Left renal cortex interstitium (tissue), 4 donors: Measurements from ENCODE around the gene APOB. TPM values are rescaled to one million over a fixed set of nuclear protein-coding genes. Genes with fewer than 3 reads are reported as not detected.

Experiments used
- DNase-seq, 4 donors: peaks; one replicate each; pipeline ENCODE4 v3.0.0-alpha.2; 2013; ENCODE audit warnings: low read depth in 4 of 4, low spot score in 2 of 4, missing footprints in 1 of 4
- polyA plus RNA-seq, 4 donors: library from polyadenylated mRNA; unstranded; fragments of 120-200 nt; gene quantifications; one replicate each; pipeline ENCODE4 v1.2.1, GENCODE V29; 2013; ENCODE audit not compliant: insufficient read length in 4 of 4

APOB gene
- polyA plus RNA-seq, 4 donors = 0.64 to 14.2 (median 1.8) TPM

DNA sequence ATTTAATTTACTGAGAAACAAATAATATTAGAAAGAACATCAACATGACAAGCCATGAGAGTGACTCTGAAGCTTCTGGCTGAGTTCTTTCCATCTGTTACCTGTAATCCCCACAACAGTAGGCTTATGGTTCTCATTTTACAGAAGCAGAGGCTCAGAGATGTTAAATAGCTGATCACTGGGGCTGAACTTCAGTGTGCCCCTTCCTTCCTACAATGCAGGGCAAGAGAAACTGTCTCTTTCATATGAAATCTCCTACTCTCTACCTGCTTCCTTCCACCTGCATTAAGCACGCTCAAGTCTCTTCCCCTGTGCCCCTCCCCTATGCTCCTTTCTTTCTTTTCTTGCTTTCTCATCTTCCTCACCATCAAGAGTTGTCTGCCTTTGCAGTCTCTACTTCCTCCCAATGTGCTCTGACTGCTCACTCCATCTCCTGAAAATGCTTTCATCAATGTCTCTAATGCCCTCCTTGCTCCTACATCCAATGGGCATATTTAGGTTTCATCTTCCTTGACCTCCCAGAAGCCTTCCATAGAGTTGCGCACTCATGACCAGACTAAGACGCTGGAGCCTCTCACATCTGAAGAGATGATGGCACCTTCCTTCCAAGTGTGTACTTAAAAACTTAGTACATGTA, 23.7 kb downstream of the APOB start:
- no peak for DNase-seq

DNA sequence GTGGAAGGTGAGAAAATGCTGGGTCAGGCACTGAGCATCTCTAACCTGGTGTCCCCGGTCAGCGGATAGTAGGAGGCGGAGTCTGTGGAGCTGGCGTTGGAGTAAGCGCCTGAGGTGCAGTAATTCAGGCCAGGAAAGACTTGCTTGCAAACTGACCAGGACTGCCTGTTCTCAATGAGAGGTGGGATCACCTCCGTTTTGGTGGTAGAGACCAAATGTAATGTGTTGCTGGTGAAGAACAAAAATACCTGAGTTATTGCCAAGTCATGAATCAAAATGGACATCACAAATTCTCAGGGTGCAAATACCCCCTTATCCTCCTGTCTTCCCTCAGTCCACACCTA, 24.2 kb downstream of the APOB start:
- DNase-seq = no peak

DNA sequence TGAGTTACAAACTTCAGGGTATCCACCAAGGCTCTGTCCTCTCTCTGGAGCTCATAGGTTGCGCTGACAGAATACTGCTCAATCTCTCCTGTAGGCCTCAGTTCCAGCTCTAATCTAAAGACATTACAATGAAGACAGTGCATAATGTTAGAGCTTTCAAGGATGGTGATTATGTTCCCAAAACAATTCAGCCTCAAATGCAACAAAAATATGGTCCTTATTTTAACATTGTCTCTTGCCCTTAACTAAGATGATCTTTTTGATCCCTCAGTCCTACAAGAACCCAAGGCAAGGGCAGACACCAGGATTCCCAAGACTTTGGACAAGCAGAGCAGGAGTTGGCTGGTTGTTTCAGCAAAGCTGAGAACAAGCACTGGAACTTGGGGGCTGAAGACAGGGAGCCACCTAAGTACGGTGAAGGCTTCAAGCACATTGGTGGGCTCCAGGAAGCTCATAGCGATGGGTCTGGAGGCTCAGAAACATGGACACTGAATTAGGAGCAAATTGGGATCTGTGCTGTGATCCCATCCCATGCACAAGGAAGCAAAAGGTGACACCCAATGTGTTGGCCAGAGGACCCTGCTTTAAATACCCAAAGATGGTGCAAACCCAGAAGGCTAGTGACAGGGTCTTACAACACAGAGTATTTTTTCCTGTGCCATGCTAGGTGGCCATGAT, 24.7 kb downstream of the APOB start:
- no peak for DNase-seq

DNA sequence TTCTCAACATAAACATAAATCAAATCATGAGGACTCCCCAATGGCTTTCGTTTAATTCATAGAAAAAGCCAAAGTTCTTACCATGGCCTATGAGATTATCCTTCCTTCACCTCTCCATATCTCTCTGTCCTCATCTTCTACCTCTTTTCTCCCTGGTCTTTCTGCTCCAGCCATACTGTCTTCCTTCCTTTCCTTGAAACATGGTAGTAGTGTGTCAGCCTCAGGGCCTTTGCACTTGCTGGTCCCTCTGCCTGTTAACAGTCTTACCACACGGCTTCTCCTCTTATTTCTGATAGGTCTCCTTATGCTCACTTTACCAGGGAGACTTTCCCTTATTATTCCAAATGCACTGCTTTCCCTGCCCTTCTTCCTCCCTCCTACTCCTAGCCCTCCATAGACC, 25.6 kb downstream of the APOB start:
- DNase-seq = no peak

DNA sequence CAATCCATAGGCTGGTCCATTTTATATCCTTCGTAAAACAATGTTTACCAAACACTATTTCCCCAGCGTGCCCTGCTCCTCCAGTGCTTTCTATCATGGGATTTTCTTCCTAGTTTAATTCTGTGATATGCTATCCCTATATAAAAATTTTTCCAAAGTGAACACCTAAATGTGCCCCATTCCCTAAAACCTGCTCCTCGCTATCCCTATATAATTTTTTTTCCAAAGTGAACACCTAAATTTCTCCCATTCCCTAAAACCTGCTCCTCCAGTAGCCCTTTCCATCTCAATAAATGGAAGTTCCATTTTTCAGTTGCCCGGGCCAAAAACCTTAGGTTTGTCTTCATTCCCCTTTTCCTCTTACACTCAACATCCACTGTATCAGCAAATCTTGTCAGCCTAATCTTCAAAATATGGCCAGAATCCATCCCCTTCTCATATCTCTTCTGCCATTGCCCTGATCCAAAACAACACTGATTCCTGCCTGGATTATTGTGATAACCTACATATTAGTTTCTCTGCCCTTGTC, 26.1 kb downstream of the APOB start:
- DNase-seq = no peak

DNA sequence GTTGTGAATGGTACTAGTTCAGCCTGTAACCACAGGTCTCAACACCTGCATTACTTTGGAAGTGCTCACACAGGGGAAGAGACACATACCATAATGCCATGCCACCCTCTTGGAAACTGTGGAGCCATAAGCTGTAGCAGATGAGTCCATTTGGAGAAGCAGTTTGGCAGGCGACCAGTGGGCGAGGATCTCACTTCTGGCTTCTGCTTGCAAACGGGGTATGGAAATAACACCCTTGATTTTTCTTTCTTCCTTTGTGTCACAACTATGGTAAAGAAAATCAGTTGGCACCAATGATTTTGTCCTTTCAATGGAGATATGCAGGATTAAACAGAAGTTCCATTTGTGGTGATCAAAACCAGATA, 28.6 kb downstream of the APOB start:
- no peak for DNase-seq

DNA sequence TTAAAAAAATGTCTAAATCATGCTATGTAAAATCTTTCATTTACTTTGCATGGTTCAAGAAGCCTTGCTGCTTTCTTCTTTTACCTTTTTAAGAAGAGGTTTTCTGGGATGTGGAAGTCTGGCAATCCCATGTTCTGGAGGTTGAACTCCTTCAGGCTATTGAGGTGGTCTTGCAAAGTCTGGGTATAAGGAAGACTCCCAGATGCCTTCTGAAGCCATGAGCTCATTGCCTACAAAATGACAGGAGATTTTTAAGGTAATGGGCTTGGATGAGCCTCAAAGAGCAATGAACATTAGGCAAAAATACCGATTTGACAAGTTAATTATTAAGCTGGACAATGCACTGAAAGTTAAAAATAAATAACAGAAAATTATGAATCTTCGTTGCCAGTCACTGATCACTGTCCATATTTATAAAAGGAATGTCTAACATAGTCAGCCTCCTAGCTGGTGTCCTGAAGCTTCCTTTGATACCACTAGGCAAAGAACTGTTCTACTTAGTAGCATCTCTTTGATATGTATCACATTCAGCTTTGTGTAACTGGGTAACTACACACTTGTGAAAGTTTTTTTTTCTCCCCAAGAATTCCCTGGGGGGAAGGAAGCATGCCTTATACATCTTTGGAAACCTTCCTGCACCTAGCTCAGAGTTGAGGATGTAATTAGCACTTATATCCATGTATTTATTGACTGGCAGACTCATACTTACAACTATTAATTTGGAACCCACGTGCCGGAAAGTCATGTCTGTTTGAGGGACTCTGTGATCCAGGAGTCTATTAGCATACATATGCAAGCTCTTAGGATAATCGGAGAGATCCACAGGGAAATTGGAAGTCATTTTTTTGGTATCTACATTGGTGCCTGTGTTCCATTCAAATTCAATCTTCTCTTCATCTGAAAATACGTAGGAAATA, 29.3 kb downstream of the APOB start:
- no peak for DNase-seq

DNA sequence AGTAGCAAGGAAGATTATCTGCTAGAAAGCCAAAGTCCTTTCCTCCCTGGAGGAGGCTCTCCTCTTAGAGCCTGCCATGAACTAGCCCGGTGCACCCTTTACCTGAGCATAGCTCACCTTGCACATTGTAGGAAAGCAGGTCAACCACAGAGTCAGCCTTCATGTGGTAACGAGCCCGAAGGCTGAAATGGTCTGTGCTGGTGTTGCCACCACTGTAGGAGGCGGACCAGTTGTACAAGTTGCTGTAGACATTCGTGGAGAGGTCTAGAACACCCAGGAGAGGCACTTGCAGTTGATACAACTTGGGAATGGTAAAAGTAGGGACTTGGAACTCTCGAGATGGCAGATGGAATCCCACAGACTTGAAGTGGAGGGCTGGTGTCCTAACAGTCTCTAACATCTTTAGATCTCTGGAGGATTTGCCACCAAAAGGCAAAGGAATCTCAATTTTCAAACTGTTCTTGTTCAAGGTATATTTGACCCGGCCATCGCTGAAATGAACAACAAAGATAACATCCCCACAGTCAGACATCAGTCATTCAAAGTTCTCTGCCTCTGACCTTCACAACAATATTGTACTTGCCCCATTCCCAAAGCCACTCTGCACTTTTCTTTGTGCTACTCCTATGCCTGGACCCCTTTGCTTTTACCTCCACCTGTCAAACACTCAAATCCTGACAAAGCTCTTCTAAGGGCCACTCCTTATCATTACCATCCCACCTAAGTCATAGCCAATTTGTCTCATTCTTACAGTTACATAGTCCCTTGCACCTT, 30.6 kb downstream of the APOB start:
- DNase-seq = no peak

DNA sequence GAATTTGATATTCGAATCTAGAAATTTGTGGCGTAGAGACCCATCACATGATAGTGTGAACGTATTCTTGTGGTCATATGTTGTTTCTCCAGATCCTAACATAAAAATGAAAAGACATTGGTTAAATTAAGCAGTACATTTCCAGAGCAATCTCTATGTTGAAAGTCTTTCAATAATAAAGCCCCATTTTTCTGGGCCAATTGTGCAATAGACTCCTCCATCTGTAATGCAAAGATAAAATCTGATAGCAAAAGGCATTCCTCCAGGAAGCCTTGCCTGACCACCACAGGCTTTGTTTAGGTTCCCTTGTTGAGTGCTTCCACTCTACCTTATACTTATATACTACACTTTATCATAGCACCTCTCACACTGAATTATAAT, 31.3 kb downstream of the APOB start:
- no peak for DNase-seq

DNA sequence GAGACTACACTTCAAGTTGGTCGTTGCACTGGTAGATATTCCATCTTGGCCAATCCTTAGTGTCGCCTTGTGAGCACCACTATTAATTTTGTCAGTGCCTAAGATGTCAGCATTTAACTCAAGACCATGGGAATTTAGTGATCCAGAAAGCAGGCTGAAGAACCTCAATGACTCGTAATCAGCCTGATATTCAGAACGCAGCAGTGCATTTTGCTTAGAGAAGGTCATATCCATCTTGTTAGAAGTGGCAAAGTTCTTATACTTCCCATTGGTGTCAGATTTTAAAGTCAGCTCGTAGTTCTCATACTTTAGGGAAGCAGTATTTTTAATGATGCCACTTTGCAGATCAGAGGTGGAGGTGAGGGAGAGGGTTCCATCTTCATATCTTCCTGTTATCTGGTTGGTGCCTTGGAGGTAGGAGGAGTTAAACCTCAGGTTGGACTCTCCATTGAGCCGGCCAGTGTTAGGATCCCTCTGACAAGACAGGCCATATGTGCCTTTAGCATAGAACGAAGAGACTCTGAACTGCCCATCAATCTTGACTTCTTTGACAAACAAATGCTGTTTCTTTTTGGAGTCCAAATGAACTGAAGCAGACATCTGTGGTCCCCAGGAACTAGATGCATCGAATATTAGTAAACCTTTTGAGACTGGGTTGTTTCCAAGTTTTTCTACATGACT, 31.9 kb downstream of the APOB start:
- DNase-seq = no peak

DNA sequence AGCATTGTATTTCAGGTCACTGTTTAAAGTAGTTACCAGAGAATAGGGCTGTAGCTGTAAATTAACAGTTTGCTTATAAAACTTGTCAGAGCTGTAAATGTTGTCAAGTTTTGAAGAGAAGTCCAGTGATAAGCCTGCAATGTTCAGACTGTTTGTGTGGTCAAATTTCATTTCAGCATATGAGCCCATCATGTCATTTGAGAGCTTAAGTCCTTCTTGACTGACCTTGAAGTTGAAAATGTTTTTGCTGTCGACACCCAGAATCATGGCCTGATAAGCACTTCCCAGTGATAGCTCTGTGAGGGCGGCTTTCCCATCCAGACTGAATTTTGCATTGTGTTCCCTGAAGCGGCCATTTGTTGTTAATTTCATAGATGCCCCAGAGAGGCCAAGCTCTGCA, 32.4 kb downstream of the APOB start:
- no peak for DNase-seq

DNA sequence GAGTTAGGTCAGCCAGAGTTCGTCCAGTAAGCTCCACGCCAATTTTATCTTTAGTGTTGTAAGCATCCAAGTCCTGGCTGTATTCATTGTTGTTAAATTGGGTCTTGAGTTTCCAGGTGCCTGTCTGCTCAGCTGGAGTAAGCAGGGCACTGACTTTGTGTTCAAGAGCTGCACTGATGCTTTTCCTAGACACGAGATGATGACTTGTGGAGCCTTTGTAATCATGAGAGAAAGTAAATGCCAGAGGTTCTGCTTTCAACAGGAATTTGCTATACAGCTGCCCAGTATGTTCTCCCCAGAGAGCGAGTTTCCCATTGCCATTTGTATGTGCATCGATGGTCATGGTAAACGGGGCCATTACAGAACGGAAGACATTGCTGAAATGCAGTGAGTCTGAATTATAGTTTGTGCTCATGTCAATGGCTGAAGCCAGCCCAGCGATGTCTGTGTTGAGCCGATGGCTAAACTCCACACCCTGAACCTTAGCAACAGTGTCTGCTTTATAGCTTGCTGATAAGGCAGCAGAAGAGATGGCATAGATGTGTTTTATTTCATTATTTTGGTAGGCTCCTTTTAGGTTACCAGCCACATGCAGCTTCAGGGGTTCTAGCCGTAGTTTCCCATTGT, 32.9 kb downstream of the APOB start:
- no peak for DNase-seq

DNA sequence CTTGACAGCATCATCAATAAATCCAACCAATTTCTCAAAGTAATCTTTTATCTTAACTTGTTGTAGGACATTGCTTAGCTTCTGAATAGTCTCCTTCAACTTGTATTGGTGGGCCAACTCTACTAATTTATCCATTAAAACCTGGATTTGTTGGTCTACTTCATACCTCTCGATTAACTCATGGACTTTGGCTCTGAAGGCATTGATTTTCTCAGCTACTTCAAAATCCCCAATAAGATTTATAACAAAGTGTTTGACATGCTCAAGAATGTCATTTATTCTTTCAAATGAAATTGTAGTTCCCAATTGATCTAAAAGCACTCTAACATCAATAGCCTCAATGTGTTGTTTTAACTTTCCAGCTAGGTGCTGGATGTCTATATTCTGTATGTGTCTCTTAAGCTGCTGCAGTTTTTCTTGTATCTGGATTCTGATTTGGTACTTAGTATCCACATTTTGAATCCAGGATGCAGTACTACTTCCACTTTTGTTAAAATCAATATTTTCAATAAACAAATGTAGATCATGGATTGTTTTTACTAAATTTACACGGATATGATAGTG, 34.1 kb downstream of the APOB start:
- no peak for DNase-seq

DNA sequence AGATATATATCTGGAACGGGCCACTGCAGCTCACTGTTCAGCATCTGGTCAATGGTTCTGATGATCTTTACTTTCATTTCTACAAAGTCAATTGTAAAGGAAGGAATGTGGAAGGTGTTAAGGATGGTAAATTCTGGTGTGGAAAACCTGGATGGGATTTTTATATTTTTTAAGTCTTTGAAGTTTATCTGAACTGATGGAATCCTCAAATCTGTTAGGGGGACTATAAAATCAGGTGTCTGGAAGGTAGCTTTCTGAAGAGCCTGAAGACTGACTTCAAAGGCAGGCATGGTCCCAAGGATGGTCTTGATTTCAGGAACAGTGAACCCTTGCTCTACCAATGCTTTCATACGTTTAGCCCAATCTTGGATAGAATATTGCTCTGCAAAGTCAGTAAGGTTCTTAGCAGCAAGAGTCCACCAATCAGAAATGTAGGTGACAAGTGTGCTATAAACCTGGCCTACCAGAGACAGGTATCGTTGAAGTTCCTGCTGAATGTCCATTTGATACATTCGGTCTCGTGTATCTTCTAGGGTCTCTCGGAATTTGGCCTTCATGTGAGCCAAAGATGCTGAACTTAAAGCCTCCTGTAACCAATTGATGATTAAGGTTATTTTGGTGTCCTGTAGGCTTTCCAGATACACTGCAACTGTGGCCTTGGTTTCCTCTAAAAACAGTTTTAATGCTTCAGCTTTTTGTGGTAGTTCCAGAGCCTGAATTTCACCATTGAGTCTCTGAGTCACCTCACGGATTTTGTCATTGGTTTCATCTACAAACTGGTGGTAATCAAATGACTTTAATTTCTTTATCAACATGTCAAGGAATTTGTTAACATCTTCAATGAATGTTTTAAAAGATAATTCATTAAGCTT, 34.8 kb downstream of the APOB start:
- DNase-seq = no peak

DNA sequence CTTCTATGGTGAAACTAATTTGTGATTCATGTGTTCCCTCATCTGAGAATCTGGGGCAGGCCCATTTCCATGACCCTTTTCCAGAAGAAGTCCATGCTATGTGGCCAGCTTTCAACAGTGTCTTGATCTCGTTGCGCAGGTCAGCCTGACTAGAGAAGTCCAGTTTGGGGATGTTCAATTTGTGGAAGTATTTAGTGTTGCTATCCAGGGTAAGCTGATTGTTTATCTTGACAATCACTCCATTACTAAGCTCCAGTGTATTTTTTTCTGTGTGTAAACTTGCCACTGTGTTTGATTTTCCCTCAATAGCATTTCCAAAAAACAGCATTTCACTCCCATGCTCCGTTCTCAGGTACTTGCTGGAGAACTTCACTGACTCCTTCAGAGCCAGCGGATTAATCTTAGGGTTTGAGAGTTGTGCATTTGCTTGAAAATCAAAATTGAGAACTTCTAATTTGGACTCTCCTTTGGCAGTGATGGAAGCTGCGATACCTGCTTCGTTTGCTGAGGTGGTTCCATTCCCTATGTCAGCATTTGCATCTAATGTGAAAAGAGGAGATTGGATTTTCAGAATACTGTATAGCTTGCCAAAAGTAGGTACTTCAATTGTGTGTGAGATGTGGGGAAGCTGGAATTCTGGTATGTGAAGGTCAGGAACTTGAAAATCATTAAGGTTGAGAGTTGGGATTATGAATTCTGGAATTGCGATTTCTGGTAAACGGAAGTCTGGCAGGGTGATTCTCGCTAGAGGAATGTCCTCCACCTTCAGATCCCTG, 35.7 kb downstream of the APOB start:
- no peak for DNase-seq

DNA sequence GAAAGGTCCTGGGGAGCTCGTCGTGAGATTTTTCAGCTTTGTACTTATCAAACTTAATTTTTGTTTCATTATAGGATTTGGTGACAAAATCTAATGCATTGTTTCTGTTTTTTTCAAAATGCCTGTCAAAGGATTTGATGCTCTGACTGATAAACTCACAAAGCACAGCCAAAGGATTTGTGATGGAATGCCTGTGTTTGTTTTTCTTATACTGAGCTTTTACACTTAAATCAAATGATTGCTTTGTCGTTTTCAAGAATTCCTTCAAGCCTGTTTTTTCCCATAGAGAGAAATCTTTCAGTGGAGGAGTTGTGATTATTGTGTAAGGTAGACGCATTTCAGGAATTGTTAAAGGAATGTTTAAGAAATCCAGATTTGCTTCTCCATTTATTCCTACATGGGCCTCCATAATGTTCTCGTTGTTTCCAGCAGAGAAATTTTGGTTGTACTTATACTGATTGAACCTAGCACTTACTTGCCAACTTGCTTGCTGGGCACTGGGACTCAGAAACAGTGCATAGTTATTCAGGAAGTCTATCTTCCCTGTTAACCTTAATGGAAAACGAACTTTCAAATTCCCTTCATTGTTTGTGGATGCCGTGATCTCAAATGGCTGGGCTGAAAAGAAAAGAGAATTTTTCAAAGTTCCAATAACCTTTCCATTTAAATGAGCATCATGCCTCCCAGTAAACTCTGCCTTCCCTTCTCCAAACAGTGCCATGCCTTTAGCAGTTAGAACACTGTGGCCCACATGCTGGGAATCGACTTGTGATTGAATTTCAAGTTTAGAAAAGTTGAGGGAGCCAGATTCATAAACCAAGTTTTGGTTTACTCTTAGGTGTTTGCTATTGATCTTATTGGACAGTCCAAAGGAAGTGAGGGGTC, 36.5 kb downstream of the APOB start:
- DNase-seq = no peak
